DMS153 treated with DMSO at 0.1 percent for 48 hours (cell line): ENCODE data around the gene RC3H1.
"Not testable (repeated sequence)": the region's sequence is repeated elsewhere in the genome, so short reads cannot be mapped to it uniquely, and the experiment has no call there.

Experiments
- DNase-seq: peaks from one replicate; lab custom pipeline; 2025; ENCODE audit not compliant: unreplicated experiment; lab: John Stamatoyannopoulos, UW

The RC3H1 gene

DNA sequence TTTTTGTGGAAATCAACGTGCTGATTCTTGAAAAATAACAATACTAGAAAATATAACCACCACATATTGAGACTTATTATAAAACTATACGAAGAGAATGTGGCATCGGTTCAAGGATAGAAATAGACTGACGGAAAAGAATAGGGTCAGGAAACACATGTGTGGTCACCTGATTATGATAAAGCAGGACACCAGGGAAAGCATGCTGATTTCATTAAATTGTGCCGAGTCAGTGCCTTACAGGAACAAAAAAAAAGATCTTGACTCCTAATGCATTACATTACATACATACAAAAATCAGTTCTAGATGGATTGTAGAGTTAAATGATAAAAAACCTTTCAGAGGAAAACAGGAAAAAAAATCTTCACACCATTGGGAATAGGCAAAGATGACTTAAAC is 61.5 kb downstream of the RC3H1 start:
- no peak for DNase-seq

DNA sequence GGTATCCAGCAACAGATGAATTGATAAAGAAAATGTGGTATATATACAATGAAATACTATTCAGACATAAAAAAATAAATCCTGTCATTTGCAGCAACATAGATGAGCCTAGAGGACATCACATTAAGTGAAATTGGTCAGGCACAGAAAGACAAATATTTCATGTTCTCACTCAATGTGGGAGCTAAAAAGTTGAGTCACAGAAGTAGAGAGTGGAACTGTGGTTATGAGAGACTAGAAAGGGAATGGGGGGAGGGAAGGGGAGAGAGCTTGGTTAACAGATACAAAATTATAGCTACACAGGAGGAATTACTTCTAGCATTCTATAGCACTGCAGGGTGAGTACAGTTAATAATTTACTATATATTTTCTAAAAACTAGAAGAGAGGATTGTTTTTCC is 68.0 kb downstream of the RC3H1 start:
- DNase-seq: no peak

DNA sequence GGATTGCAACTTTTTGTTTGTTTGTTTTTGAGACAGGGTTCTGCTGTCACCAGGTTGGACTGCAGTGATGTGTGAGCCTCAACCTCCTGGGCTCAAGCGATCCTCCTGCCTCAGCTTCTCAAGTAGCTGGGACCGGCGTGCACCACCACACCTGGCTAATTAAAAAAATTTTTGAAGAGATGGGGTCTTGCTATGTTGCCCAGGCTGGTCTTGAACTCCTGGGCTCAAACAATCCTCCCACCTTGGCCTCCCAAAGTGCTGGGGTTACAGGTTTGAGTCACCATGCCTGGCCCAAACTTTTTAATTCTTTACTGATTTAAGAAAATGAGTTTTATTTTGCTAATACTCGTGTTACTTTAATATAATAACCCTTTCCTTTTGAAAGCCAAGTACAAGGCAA is 73.6 kb downstream of the RC3H1 start:
- DNase-seq: no peak

DNA sequence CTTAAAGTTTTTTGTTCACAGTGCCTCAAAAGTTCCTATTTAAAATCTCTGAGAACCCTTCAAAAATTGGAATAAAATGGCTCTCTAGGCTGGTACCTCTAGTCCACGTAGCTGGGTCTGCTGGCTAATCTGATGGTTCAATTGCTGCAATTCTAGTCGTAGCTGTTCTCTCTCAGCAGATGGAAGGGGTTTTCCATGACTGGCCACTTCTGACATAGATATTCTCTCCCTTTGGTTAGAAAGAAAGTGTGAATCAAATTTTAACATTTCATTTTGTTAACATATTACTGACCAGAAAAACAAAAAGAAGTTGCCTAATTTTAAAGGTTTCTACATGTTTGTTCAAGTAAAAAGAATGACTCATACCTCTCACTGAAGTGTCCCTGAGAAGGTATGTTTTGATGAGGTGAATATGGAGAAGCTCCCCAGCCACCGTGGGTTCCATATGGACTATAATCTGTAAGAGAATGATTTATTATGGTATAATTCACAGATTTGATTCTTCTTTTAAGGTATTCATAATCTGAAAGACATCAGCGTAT is 75.7 kb downstream of the RC3H1 start:
- no peak for DNase-seq

DNA sequence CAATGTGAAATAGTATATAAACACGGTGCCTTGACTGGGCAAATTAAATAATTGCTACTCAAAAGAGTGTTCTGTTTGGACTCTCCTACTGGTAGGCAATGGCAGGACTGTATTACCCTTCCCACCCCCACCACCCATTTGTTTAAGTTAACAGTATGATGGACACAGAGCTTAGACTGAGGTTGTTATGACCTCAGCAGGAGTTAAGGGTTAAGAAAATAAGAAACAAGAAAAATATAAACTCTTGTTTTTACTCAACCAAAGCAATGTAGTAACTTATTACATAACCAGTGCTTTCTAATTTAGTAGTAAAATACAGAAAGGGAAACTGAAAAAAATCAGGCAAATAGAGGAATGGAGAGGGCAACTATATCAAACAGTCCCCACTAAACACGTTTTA is 85.1 kb downstream of the RC3H1 start:
- DNase-seq: no peak

DNA sequence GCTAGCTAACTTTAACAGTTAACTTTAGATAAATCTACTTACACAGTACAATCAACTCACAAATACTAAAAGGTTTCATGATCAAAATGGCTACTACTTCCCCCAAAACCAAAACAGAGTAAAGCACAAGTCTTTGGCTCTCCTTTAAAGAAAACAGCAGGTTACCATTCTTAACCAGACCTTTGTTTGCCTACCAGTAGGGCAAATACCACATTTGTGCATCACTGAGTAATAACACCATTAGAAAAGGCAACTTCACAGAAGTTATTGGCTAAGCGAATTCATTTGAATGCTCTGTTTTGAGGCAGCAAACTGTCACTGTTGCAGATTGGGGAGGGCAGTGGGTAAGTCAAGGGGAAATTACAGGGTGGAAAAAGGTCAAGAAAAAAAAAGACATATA is 87.7 kb downstream of the RC3H1 start:
- DNase-seq: no peak

DNA sequence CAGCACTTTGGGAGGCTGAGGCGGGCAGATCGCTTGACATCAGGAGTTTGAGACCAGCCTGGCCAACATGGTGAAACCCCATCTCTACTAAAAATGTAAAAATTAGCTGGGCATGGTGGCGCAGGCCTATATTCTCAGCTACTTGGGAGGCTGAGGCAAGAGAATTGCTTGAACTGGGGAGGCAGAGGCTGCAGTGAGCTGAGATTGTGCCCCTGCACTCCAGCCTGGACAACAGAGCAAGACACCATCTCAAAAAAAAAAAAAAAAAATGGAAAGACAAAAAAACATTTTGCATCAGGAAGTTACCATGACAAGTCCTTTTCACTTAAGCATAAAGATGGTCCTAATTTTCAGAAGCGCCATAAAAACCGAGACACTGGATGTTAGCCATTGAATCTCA is 91.6 kb downstream of the RC3H1 start:
- DNase-seq: not testable (repeated sequence)

DNA sequence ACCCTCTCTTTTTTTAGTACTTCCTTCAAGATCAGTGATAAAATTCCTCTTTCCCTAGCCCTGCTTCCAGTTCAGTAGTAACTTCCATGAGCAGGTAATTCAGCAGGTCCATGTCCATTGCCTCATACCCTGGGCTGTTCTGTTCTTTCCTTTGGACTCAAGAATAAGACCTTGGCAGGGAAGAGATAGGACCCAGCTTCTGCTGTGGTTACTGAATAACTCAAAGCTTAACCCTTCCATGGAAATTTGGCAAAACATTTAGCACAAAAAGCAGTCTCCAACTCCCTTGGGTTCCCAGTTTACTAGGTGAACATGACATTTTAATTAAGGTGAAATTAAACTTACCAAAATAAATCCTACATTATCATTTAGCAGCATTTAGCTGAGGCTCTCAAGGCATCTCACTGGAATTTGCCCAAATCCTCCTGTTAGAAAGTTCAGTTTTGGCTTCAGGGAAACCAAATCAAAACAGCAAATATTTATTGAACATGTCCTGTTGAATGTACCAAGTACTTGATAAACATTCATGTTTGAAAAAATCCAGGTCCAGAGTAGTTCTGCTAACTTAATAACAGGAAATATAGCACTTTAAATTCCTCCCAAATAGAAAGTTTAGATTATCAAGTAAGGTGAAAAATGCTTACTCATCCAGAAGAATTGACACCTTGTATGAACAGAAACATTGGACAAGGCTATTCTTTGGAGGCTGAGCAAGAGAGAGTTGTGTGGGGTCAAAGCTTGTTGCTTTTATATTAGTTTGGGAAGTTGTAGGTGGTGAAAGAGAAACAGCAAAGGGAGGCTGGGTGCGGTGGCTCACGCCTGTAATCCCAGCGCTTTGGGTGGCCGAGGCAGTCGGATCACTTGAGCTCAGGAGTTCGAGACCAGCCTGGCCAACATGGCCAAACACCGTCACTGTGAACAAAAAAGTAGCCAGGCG is 96.6 kb downstream of the RC3H1 start:
- DNase-seq: no peak

DNA sequence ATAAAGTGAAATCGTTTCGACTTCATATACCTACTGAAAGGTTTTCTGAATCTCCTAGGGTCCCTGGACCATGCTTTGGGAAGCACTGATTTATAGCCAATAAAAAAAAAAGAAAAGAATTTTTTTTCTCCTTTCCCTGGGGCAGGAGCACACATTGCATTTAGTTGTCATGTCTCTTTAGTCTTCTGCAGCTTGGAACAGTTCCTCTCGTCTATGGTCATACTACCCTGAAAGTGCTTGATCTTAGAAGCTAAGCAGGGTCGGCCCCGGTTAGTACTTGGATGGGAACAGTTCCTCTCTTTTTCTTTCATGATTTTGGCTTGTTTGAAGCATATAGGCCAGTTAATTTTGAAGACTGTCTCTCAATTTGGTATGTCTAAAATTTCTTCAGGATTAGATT is 101.3 kb downstream of the RC3H1 start:
- DNase-seq: no peak

DNA sequence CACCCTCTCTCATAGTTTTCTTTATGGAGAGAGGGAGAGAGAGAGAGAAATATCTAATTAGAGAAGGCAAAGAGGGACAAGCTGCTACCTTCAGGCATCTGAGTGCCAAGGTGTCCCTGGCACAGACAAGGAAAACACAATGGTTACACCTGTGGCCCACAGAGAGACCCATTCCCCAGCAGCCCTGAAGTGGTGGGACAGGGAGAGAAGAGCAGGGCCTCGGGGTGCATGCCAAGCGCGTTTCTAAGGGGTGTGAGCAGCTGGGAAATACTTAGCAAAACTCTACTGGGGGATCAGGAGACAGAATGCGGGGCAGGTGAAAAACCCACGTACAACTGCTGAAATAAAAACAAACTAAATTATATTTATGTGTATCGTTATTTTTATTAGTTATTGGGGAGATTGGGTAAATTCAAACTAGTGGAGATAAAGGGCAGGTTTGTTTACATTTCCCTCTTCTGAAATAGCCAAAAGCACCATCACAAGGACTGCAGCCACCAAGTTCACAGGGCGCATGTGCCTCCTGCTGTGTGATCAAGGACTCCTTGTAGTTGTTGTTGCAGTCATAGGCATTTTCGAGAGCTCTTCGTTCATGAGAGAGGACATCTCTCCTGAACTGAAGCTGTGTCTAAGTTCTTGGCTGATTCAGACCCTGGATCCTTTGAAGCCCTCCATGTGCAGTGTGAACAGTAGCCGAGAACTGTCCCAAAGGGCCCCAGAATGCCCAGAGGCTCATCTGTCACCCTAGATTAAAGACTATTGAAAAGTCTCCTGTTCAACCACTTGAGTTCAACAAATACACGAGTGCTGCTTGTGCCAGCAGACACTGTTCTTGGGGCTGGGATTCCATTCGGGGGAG is 104.3 kb downstream of the RC3H1 start:
- no peak for DNase-seq

DNA sequence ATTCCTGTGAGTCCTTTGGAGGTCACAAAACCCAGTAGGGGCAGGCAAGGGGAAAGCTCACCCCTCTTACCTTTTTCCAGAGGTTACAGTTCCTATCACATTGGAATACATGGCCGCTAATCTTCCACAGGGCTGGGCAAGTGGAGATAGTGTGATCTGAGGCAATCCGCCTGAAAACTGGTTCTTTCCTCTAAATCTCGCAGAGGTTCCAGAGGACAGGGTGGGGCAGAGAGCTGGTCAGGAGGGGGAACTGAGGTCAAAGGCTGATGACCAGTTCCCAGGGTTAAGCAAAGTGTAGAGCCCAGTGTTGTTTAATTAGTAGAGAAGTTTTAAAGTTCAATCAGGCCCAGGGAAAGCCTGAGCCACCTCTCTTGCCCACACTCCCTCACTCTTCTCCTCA is 105.0 kb downstream of the RC3H1 start, which contains the start of gene SERPINC1:
TSS of gene SERPINC1 (minus strand) at position 179 of the 400 bp plus-strand sequence. CDS start at position 111, 68 bp downstream.
- no peak for DNase-seq

DNA sequence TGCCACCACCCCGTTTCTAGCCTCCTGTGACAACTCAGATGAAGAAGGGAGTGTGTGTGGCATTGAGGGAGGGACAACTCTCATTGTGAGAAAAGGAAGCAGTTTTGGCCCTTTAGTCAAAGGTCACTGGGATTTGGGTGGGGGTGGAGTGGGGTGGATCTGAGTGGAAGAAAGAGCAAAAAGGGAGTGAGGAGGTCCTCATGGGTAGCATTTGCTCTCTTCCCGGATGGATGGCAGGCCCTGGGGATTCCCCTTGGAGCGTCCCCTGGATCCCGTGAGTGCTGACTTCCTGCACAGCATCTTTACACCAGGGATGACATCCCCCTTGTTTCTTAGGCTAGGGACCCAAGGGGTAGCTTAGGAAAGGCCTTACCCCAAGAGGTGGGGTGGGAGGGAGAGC is 105.5 kb downstream of the RC3H1 start:
- no peak for DNase-seq

DNA sequence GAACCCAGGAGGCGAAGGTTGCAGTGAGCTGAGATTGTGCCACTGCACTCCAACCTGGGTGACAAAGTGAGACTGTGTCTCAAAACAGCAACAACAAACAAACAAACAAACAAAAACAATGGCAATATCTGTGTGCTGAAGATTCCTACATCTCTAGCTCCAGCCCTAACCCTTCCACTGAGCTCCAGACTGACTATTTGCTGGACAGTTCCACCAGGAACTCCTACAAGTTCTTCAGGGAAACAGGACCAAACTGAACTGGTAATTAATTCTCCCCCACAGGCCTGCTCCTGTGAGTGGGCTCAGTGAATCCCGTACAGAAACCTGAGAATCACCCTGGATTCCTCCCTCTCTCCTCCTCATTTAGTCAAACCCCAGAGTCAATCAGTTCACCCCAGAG is 106.6 kb downstream of the RC3H1 start:
- DNase-seq: no peak

DNA sequence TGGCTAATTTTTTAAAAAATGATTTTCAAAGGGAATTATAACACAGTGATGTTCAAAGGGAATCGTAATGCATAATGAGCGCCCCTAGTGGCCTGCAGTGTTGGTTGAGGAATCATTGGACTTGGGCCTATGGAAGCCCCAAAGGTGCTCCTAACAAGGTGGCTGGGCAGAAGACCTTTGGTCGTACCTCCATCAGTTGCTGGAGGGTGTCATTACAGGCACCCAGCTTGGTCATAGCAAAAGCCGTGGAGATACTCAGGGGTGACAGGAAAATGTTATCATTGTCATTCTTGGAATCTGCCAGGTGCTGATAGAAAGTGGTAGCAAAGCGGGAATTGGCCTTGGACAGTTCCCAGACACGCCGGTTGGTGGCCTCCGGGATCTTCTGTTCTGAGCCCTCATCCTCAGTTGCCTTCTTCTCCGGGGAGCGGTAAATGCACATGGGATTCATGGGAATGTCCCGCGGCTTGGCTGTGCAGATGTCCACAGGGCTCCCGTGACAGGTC is 107.7 kb downstream of the RC3H1 start:
- no peak for DNase-seq

DNA sequence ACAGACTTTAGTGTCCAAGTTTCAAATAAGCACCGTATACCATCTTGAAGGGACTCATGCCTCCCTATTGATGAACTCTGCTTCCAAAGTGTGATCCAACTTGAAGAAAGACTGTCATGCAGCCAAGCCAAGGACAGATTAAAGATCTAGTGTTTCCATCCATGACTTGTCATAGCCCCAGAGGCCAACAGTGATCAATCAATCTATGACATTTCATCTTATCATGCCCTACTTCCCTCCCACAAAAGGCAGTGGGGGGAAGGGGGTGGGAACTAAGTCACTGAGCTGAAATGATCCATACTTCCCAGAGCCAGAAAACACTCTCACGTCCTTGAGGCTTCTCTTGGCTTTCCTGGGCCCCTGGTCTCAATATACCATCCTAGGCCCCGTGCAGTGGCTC is 109.0 kb downstream of the RC3H1 start:
- no peak for DNase-seq

DNA sequence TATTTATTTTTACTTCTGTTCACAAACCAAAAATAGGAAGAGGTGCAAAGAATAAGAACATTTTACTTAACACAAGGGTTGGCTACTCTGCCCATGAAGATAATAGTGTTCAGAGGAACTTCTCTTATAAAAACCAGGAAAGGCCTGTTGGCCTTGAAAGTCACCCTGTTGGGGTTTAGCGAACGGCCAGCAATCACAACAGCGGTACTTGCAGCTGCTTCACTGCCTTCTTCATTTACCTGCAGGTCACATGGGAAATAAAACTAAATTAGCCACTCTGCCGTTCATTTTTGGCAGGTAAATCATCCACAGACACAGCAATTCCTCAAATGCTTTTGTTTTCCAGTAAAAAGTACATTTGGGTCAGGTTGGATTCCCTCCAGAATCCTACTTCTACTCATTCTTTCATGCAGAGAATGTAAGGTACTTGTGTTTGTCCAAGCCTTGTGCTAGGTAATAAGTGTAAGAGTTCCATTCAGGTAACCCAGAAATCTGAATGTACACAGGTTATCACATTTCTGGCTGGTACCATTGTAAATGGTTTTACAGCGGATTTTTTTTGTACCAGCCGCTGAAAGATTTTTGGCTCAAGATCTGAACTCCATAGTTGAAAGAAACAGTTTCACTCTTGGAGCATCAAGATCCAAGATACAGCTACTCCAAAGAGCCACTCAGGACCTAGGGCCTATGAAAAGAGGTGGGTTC is 118.2 kb downstream of the RC3H1 start:
- no peak for DNase-seq

DNA sequence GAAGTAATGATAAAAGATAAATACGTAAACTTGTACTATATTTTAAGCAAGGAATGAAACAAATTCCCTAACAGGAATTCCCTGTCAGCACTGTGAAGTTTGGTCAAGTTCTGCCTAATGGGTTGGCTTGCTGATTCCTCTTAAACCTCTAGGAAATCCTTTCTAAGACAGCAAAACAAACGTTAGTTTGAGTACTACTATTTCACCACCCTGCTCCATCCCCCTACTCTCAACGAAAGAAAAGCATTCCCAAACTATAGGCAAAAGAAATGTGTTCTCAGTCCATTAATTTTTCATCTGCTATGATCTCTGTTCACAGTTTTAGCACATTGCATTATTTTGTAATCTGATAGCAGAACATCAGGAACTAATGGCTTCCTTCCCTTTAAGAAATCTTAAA is 121.2 kb downstream of the RC3H1 start:
- DNase-seq: no peak

DNA sequence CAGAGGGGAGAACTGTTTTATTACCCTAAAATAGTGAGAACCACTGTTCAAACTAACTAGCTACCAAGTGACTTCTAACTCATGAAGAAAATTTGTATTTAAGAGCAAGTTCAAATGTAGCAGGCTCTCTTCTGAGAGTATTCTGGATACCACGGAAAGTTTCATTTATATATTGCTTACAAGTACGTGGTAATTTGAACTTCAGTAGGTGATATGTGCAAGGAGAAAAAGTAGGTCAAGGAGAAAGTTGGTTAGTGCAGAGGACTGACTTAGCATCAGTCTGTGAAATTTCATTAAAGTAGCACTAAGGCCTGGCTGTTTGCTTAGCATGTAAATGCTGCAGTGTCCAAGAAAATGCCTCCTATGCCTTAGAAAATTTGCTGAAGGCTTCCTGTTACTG is 121.7 kb downstream of the RC3H1 start:
- no peak for DNase-seq

DNA sequence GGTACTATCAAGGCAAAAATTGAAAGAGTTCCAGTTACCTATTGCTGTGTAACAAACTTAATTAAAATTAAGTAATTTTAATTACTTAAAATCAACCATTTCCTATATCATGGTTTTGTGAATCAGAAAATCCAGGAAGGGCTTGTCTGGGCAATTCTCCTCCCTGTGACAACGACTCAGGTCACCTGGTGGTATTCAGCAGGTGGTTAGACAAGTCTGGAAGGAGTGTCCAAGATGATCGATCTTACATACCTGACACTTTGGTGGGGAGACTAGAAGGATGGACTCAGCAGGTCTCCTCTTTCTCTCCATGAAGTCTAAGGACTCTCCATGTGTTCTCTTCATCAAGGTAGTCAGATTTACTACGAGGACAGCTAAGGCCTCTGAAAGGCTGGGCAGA is 128.0 kb downstream of the RC3H1 start:
- no peak for DNase-seq

DNA sequence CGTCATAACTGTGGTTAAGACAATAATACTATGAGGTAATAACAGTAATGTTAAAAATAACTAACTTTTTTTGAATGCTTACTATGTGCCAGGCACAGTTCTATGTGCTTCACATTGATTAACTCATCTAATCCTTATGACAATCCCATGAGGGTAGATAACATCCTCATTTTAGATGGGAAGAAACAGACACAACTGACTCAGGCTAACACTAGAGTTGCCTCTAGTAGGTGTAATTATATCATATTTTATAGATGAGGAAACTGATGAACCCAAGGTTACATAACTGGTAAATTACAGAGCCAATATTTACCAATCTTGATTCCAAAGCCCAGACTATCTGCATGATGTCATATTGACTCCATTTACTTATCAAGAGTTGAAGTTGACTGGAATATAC is 128.5 kb downstream of the RC3H1 start:
- DNase-seq: no peak

DNA sequence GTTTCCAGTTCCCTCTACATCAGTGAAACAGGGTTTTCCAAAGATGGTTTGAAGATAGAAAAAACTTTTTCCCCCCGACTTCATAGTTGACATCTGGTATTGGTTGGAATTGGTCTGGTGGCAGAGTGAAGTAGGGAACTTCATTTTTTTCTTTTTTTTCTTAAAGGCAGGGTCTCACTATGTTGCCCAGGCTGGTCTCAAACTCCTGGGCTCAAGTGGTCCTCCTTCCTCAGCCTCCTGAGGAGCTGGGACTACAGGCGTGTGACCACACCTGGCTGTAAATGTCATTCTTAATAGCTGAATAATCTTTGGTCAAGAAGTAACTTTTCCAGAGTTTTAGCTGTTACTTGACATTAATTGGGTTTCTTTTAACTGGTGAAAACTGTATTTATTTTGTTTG is 132.3 kb downstream of the RC3H1 start:
- DNase-seq: no peak
